Endothelial cell of umbilical vein (primary cell): ENCODE measurements around the gene SLC4A5. TPM values are rescaled to one million over a fixed set of nuclear protein-coding genes. Genes with fewer than 3 reads are reported as not detected.

Experiments
- BruUV-seq: library from RNA; stranded (reverse); fragments of 400-500 nt; replicated peaks from 2 replicates; lab custom pipeline; 2021; lab: Mats Ljungman, UMichigan
- CTCF ChIA-PET: fragments of 300-600, 350-600 bp; sonication (Branson Sonifier 250); formaldehyde crosslinking; loops from one replicate; lab custom pipeline; 2021; ENCODE audit warnings: antibody characterized with exemption, inconsistent platforms; lab: Charles Lee
- POLR2A ChIA-PET: fragments of 300-600, 350-600 bp; sonication (Branson Sonifier 250); formaldehyde crosslinking; loops from one replicate; lab custom pipeline; 2021; ENCODE audit warnings: antibody characterized with exemption, inconsistent platforms; lab: Charles Lee
- DNase-seq: peaks from one replicate; pipeline ENCODE4 v3.0.0-alpha.2; 2011; ENCODE audit warnings: low read depth, low spot score
- FAIRE-seq: peaks from 2 replicates; lab custom pipeline; 2011; peaks lifted over from hg19 to GRCh38; lab: Jason Lieb, UNC
- H2AFZ ChIP-seq: 2 replicates; pipeline ENCODE4 v1.6.0; 2012; ENCODE audit warnings: low read depth, low read length, control low read depth, inconsistent platforms
- H3K27ac ChIP-seq: 2 replicates; pipeline ENCODE4 v1.5.1; 2011; ENCODE audit warnings: low read depth, mild to moderate bottlenecking, control low read depth, low read length, moderate library complexity; ENCODE audit not compliant: insufficient read depth
- H3K27me3 ChIP-seq, 2 experiments: 2 replicates each; pipeline versions ENCODE4 v1.6.0 to v1.6.1; 2011; ENCODE audit warnings: low read length in 2 of 2, mixed read lengths in 1 of 2; ENCODE audit not compliant: control insufficient read depth in 2 of 2, insufficient read depth in 2 of 2
- H3K36me3 ChIP-seq, 2 experiments: 2 replicates in 1 of 2; 3 replicates in 1 of 2; pipeline ENCODE4 v1.5.1; 2011; ENCODE audit warnings: low read length in 2 of 2, mild to moderate bottlenecking in 1 of 2, moderate library complexity in 1 of 2; ENCODE audit not compliant: control insufficient read depth in 2 of 2, insufficient read depth in 2 of 2; ENCODE audit errors: extremely low read depth in 1 of 2
- H3K4me1 ChIP-seq: 3 replicates; pipeline ENCODE4 v1.5.1; 2011; ENCODE audit warnings: mild to moderate bottlenecking, low read length; ENCODE audit not compliant: control insufficient read depth, insufficient read depth; ENCODE audit errors: extremely low read depth
- H3K4me2 ChIP-seq: 2 replicates; pipeline ENCODE4 v1.6.1; 2011; ENCODE audit warnings: low read length, control low read depth, mixed read lengths; ENCODE audit not compliant: insufficient read depth
- H3K4me3 ChIP-seq, 3 experiments: fragments of 200-600 bp in 1 of 3; sonication (generic), shearing (Covaris generic) in 1 of 3; replicated peaks in 1 of 3; 2 replicates each; pipeline ENCODE4 v1.5.1; 2011 to 2016; ENCODE audit warnings: control low read depth in 3 of 3, low read length in 3 of 3, mild to moderate bottlenecking in 2 of 3, inconsistent platforms in 1 of 3, low read depth in 1 of 3, moderate library complexity in 1 of 3; ENCODE audit not compliant: insufficient read depth in 1 of 3
- H3K79me2 ChIP-seq: 2 replicates; pipeline ENCODE4 v1.6.0; 2012; ENCODE audit warnings: low read length, inconsistent platforms; ENCODE audit not compliant: control insufficient read depth, insufficient read depth
- H3K9ac ChIP-seq: replicated peaks from 2 replicates; pipeline ENCODE3; 2011; ENCODE audit warnings: low read length, control low read depth; ENCODE audit not compliant: insufficient read depth; ENCODE audit errors: extremely low read depth
- H3K9me1 ChIP-seq: replicated peaks from 3 replicates; pipeline ENCODE4 v1.6.0; 2011; ENCODE audit warnings: mild to moderate bottlenecking, low read length; ENCODE audit not compliant: control insufficient read depth, insufficient read depth; ENCODE audit errors: extremely low read depth
- H3K9me3 ChIP-seq: replicated peaks from 2 replicates; pipeline ENCODE4 v1.5.1; 2012; ENCODE audit warnings: low read length, inconsistent platforms; ENCODE audit not compliant: control insufficient read depth, insufficient read depth
- H4K20me1 ChIP-seq: replicated peaks from 2 replicates; pipeline ENCODE3; 2011; ENCODE audit warnings: mild to moderate bottlenecking, low read length; ENCODE audit not compliant: control insufficient read depth, insufficient read depth; ENCODE audit errors: extremely low read depth
- CTCF ChIP-seq, 2 donors: IDR thresholded peaks; 1 replicate in 1 of 2; 2 replicates in 1 of 2; pipeline ENCODE4 v1.5.1; 2011; ENCODE audit warnings: low read length in 2 of 2, mild to moderate bottlenecking in 2 of 2, moderate library complexity in 2 of 2, control low read depth in 1 of 2, inconsistent platforms in 1 of 2, low read depth in 1 of 2; ENCODE audit not compliant: insufficient read depth in 1 of 2; ENCODE audit errors: extremely low read depth in 1 of 2
- EZH2 ChIP-seq: IDR thresholded peaks from 2 replicates; pipeline ENCODE4 v1.6.1; 2012; ENCODE audit warnings: borderline replicate concordance, low read depth, mild to moderate bottlenecking, moderate library complexity, low read length, inconsistent platforms; ENCODE audit not compliant: severe bottlenecking
- FOS ChIP-seq: IDR thresholded peaks from 2 replicates; pipeline ENCODE4 v1.6.1; 2011; ENCODE audit warnings: mild to moderate bottlenecking, low read length, moderate library complexity, borderline replicate concordance; ENCODE audit not compliant: insufficient read depth
- GATA2 ChIP-seq: IDR thresholded peaks from 2 replicates; pipeline ENCODE4 v1.7.0; 2011; ENCODE audit warnings: low read depth, mild to moderate bottlenecking, moderate library complexity, mixed read lengths, low read length; ENCODE audit not compliant: insufficient read length, insufficient read depth
- JUN ChIP-seq: IDR thresholded peaks from 2 replicates; pipeline ENCODE4 v1.6.1; 2011; ENCODE audit warnings: borderline replicate concordance, low read depth; ENCODE audit not compliant: insufficient read length, insufficient read depth
- MAX ChIP-seq: IDR thresholded peaks from 2 replicates; pipeline ENCODE4 v1.6.1; 2011; ENCODE audit not compliant: insufficient read depth, insufficient read length
- MYC ChIP-seq: IDR thresholded peaks from one replicate; pipeline ENCODE4 v1.6.1; 2011; ENCODE audit warnings: mild to moderate bottlenecking, low read depth, low read length
- POLR2A ChIP-seq: IDR thresholded peaks from 2 replicates; pipeline ENCODE4 v1.6.1; 2012; ENCODE audit warnings: low read depth, mild to moderate bottlenecking, control low read depth, low read length
- POLR2AphosphoS5 ChIP-seq: IDR thresholded peaks from 2 replicates; pipeline ENCODE4 v1.6.1; 2012; ENCODE audit warnings: low read depth, mild to moderate bottlenecking, control low read depth, low read length, moderate library complexity; ENCODE audit not compliant: insufficient read depth
- dilution Hi-C: fragments of 300-500 bp; cut with MboI; formaldehyde crosslinking; loops from one replicate; pipeline ENCODE4 v1.15.0; 2019; ENCODE audit warnings: low sequenced_read_pairs; ENCODE audit not compliant: extremely low pct_ligation_motif_present
- intact Hi-C: fragments of 100-400 bp; cut with micrococcal nuclease; formaldehyde crosslinking; loops from one replicate; pipeline ENCODE4 v1.10.0; 2022
- polyA plus RNA-seq, 4 experiments: library from polyadenylated mRNA; depleted of rRNA in 3 of 4; stranded (reverse) in 3 of 4; unstranded in 1 of 4; fragments of >200 nt; gene quantifications; 2 replicates each; pipeline versions ENCODE4 v1.2.1 to v1.2.3, GENCODE V29; 2011 to 2012; ENCODE audit warnings: missing spikeins in 1 of 4
- total RNA-seq: library from RNA; stranded (reverse); gene quantifications from 2 replicates; pipeline ENCODE4 v1.2.3, GENCODE V29; 2021

Gene SLC4A5
- total and polyA plus RNA-seq, 2 donors (not counting 3 experiments of a cell fraction or from before 2014, with no cell fraction given), result 0.12 to 0.97 TPM

- peak; percentile 91 for FAIRE-seq
- Histone ChIP-seq H3K27me3 (no peaks in the 10 kb centered on the region), H3K9ac (no peak within 1 kb of the TSS), H3K4me2 (no peak within 1 kb of the TSS), H2AFZ (no peak within 1 kb of the TSS), H3K36me3 (peaks cover 0 to 14% of the 10 kb centered on the region in 2 experiments), H3K4me1 (peaks cover 5% of the 10 kb centered on the region), H3K27ac (no peak within 1 kb of the TSS), H3K9me1 (no peaks in the 10 kb centered on the region), H3K9me3 (no peaks in the 10 kb centered on the region), H4K20me1 (no peaks in the 10 kb centered on the region), H3K4me3 (no peak within 1 kb of the TSS), H3K79me2 (peaks cover 38% of the 10 kb centered on the region)
- ChIA-PET CTCF (interaction anchor here (1.7 to 2.2 kb wide), 2 partner anchors 11 to 45 kb away, joined by 4 to 15 read pairs; no protein-coding TSS in a partner anchor), POLR2A (interaction anchor here (0.8 kb wide), 1 partner anchor 12 kb away, joined by 6 read pairs; no protein-coding TSS in a partner anchor)
- no TSS peak for BruUV-seq
- TF ChIP-seq JUN (no peak), FOS (no peak), CTCF (IDR thresholded peaks at IDR 0.05; ENCODE audit: extremely low read depth in 1 of 2, insufficient read depth in 1 of 2, low read depth in 1 of 2, low read length in 2 of 2) (no peak), GATA2 (no peak), POLR2AphosphoS5 (no peak), MYC (no peak), POLR2A (no peak), EZH2 (no peak), MAX (no peak)
- intact Hi-C loops (no loop called here), dilution Hi-C loops (no loop called here)
- DNase-seq, result peak; percentile 30
These were observed 36.9 kb upstream of the SLC4A5 start, which contains the start of gene DCTN1 for GRCh38 chr2:74379851-74380789. TSS of gene DCTN1 (minus strand) at chr2:74380311. CDS start at chr2:74380037, 274 bp downstream.
